GM12891 (cell line): ENCODE measurements around the gene MT1HL1.
"Not testable (repeated sequence)": the region's sequence is repeated elsewhere in the genome, so short reads cannot be mapped to it uniquely, and the experiment has no call there.

Experiments
- DNase-seq: peaks from one replicate; pipeline ENCODE4 v3.0.0; 2011; ENCODE audit warnings: low spot score; ENCODE audit not compliant: insufficient read length
- FAIRE-seq: peaks from 2 replicates; lab custom pipeline; 2011; peaks lifted over from hg19 to GRCh38; lab: Jason Lieb, UNC
- PAX5 ChIP-seq: IDR thresholded peaks from 2 replicates; pipeline ENCODE4 v1.6.1; 2011; ENCODE audit warnings: low read length, moderate library complexity, mild to moderate bottlenecking; ENCODE audit not compliant: insufficient read depth, severe bottlenecking
- POLR2A ChIP-seq: IDR thresholded peaks from 2 replicates; pipeline ENCODE4 v1.6.1; 2011; ENCODE audit warnings: low read depth, low read length, control low read depth
- POLR2AphosphoS5 ChIP-seq: IDR thresholded peaks from 2 replicates; pipeline ENCODE4 v1.6.1; 2011; ENCODE audit warnings: low read depth, low read length, control low read depth
- POU2F2 ChIP-seq: IDR thresholded peaks from 2 replicates; pipeline ENCODE4 v1.6.1; 2011; ENCODE audit warnings: low read depth, mild to moderate bottlenecking, control low read depth, low read length, moderate library complexity
- SPI1 ChIP-seq: IDR thresholded peaks from 2 replicates; pipeline ENCODE4 v1.6.1; 2011; ENCODE audit warnings: low read depth, low read length, control low read depth
- TAF1 ChIP-seq: IDR thresholded peaks from 2 replicates; pipeline ENCODE4 v1.6.1; 2011; ENCODE audit warnings: low read depth, low read length, control low read depth

MT1HL1 gene

DNA sequence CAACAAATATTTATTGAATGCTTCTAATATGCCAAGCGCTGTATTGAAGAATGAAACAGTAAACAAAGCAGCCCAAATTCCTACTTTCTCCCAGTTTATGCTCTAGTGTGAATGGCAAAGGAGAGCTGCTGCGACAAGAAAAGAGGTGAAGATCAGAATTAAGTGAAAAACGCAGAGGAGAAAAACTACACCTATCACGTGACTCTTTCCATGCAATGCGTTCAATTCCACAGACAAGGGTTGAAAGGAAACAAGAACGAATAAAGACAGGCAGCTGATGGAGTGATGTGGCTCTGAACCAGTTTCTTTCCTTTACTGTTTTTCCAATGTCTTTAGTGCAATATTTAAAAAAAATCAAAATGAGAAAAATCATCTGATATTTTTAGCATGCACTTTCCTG is 23.6 kb downstream of the MT1HL1 start:
- TF ChIP-seq POLR2AphosphoS5 (no peak), POLR2A (no peak), TAF1 (no peak), PAX5 (no peak), POU2F2 (no peak)
- no peak for FAIRE-seq
- DNase-seq: no peak

DNA sequence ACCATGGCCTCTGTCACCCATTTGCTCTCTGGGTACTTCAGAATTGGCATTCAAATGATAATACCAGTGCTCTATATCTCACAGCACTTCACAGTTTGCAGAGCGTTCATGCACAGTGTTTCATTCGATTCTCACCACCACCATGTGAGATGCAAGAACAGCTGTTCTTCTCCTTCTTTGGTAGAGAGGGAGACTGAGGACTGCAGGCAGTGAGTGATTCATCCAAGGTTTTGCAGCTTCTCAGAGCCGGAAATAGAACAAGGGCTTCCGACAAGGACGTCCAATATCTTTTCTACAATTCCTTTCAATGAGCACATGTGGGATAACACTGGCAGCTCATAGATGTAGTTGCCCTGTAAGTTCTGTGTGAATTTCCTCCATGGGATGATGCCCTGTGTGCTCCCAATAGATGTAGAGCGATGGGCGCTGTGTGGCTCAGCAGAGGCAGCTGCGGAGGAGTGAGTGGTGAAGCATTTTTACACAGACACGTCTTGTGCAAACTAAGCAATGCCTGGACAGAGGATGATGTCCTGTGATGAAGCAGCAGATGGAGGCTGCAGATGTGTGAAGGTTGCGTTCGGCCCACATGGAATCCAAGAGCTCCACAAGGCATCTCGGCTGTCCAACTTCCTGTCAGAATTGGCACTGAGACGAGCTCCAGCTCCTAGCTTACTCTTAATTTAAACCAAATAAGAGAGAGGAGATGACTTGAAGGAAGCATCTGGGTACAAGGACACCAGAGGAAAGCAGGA is 24.9 kb downstream of the MT1HL1 start:
- TF ChIP-seq POLR2A (no peak), TAF1 (no peak), SPI1 (no peak), POLR2AphosphoS5 (no peak), POU2F2 (no peak), PAX5 (no peak)
- FAIRE-seq (no peak), DNase-seq (no peak)

DNA sequence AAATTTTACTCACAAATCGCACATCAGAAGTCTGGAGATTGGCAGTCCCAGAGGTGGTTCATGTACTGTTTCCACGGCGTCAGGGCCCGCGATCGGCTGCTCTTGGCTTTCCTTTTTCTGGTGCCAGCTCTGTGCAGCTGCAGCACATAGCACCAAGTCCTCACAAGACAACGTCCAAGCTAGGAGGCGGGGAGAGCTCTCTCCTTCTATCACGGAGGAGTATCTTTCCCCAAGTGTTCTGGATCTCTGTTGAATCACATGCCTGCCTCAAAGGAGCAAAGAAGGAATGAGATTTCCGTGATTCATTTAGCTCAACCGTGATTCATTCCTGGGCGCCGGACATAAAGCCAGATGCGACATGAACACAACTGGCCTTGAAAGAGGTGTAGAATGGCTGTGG is 25.5 kb downstream of the MT1HL1 start:
- no peak for DNase-seq
- TF ChIP-seq SPI1 (no peak), PAX5 (no peak), POLR2A (no peak), TAF1 (no peak), POU2F2 (no peak), POLR2AphosphoS5 (no peak)
- FAIRE-seq: no peak

DNA sequence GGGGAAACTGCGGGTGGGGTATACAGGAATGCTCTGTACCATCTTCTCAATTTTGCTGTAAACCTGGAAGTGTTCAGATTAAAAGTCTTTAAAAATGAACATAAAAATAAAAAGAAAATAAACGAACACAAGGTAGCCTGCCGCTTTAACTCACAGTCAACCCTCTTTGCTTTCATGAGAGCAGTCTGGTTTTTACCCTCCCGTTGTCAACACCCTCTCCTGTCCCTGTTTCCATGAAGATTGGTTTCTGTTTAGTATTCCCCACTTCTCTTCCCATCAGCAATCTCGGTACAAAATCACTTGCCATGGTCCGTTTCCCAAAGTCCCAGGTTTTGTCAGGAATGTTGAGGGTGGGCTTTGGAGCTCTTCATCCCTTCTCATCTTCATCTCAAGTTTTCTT is 28.8 kb downstream of the MT1HL1 start:
- FAIRE-seq (no peak), DNase-seq (no peak)
- no peak for TF ChIP-seq POU2F2
- TF ChIP-seq TAF1: no peak
- no peak for TF ChIP-seq POLR2A
- no peak for TF ChIP-seq SPI1

DNA sequence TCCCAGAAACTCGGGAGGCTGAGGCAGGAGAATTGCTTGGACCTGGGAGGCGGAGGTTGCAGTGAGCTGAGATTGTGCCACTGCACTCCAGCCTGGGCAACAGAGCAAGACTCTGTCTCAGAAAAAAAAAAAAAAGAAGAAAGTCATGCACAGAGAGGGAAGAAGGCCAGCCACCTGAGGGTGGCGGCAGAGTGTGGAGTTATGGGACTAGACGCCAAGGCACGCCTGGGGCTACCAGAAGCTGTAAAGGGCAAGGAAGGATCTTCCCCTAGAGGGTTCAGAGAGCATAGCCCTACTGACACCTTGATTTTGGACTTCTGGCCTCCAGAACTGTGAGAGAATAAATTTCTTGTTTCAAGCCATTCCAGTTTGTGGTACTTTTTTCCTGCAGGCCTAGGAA is 30.2 kb downstream of the MT1HL1 start:
- FAIRE-seq, DNase-seq: not testable (repeated sequence)

DNA sequence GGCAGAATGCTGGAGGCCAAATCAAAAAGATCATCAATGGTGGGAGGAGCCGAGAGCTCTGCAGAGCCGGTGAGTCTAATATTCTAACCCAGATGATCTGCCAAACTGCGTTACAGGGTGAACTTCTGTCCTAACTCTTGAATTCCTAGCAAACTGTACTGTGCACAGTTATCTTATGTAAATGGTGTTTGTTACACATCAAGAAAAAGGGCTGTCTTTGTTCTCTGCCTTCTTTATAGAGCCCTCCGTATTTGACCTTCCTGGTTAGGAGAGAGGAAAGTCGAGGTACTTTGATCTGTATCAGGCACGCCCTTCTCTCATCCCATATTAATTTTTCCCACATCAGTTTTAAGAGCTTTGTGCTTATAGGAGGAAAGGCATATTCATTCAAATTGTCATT is 37.6 kb downstream of the MT1HL1 start:
- DNase-seq (no peak), FAIRE-seq (no peak)
- TF ChIP-seq POLR2AphosphoS5 (no peak), PAX5 (no peak), SPI1 (no peak), POLR2A (no peak), POU2F2 (no peak), TAF1 (no peak)

DNA sequence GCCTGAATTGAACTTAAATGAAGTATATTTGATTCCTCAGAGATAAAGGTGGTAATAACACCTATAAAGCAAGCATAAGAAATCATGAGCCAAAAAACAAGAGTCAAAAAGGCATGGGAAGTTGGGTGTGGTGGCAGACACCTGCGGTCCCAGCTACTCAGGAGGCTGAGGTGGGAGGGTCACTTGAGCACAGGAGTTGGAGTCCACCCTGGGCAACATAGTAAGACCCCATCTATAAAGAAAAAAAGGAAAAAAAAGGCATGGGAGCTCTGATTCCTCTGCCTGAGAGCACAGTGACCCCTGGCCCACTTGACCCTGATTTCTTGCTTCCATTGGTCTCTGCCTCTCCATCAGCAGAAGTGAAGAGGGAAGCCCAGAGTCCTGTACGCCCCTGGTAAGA is 40.3 kb downstream of the MT1HL1 start:
- no peak for FAIRE-seq
- no peak for DNase-seq
- TF ChIP-seq POLR2A (no peak), POLR2AphosphoS5 (no peak), POU2F2 (no peak), PAX5 (no peak)

DNA sequence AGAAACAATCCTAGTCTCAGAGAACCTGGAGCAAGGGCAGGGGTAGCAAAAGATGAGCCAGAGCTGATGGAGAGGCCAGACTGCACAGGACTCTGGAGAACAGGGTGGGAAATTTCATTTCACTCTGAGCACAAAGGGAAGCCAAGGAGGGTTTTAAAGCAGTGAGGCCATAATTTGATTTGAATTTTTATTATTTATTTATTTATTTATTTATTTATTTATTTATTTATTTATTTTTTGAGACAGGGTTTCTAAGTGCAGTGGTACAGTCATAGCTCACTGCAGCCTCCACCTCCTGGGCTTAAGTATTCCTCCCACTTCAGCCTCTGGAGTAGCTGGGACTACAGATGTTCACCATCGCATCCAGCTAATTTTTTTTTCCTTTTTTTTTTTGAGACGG is 45.1 kb downstream of the MT1HL1 start:
- DNase-seq: no peak
- TF ChIP-seq PAX5 (no peak), SPI1 (no peak), POU2F2 (no peak), POLR2AphosphoS5 (no peak), POLR2A (no peak), TAF1 (no peak)
- FAIRE-seq: no peak

DNA sequence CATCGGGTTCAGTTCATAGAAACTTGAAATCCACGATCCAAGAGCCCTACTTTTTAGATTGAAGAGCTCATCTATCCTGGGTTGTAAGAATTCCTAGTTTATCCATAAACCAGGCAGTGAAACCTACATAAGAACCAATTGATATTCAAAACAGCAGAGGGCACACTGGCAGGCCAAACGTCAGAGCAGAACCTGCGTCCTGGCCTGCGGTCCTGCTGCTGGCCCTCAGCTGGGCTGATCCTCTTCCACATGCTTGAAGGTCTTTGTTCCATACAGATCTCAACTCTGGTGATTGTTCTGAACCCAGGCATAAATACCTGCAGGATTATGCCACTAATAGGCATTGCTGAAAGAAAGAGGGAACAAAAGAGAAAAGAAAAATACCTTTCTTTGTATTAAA is 47.0 kb downstream of the MT1HL1 start:
- DNase-seq (no peak), FAIRE-seq (no peak)
- TF ChIP-seq POLR2A: no peak
- TF ChIP-seq POU2F2: no peak
